Vagina (tissue), 2 donors: ENCODE measurements around the gene CACNG8.

Experiments
- POLR2A ChIP-seq, 2 donors: fragments of 450-650 bp; IDR thresholded peaks; one replicate each; pipeline ENCODE4 v1.6.1; 2017; ENCODE audit warnings: antibody characterized with exemption in 2 of 2, mild to moderate bottlenecking in 2 of 2, moderate library complexity in 2 of 2
- TF ChIP-seq, protein P1 (sequence below), 3 experiments: fragments of 450-650 bp in 2 of 3; fragments of 200-600 bp in 1 of 3; sonication (generic) in 1 of 3; IDR thresholded peaks; one replicate each; pipeline ENCODE4 v1.5.1; 2017 to 2019; ENCODE audit warnings: antibody characterized with exemption in 3 of 3, mild to moderate bottlenecking in 2 of 3, moderate library complexity in 2 of 3

- TF ChIP-seq, protein P1, sequence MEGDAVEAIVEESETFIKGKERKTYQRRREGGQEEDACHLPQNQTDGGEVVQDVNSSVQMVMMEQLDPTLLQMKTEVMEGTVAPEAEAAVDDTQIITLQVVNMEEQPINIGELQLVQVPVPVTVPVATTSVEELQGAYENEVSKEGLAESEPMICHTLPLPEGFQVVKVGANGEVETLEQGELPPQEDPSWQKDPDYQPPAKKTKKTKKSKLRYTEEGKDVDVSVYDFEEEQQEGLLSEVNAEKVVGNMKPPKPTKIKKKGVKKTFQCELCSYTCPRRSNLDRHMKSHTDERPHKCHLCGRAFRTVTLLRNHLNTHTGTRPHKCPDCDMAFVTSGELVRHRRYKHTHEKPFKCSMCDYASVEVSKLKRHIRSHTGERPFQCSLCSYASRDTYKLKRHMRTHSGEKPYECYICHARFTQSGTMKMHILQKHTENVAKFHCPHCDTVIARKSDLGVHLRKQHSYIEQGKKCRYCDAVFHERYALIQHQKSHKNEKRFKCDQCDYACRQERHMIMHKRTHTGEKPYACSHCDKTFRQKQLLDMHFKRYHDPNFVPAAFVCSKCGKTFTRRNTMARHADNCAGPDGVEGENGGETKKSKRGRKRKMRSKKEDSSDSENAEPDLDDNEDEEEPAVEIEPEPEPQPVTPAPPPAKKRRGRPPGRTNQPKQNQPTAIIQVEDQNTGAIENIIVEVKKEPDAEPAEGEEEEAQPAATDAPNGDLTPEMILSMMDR (IDR thresholded peaks at IDR 0.05), result no peak
- no peak for TF ChIP-seq POLR2A (IDR thresholded peaks at IDR 0.05)
Measured at GRCh38 chr19:54002495-54003315, 40.0 kb downstream of the CACNG8 start.
